GM19238 (cell line): ENCODE measurements around the gene DLGAP1.

Experiments
- DNase-seq: peaks from one replicate; pipeline ENCODE4 v3.0.0; 2011; ENCODE audit warnings: low spot score; ENCODE audit not compliant: insufficient read length

DLGAP1 gene

GRCh38 chr18:3645384-3646156 lies 809.5 kb downstream of the DLGAP1 start:
- no peak for DNase-seq

- no peak for DNase-seq
Observed at GRCh38 chr18:3634250-3634939, 820.7 kb downstream of the DLGAP1 start.

GRCh38 chr18:3631887-3632286 lies 823.2 kb downstream of the DLGAP1 start:
- DNase-seq: no peak

GRCh38 chr18:3626929-3627458 lies 828.1 kb downstream of the DLGAP1 start:
- no peak for DNase-seq

- DNase-seq: no peak
Observed at GRCh38 chr18:3625742-3626091, 829.4 kb downstream of the DLGAP1 start.

- no peak for DNase-seq
Observed at GRCh38 chr18:3624935-3625741, 830.0 kb downstream of the DLGAP1 start.

GRCh38 chr18:3624546-3624934 lies 830.6 kb downstream of the DLGAP1 start:
- DNase-seq: no peak

GRCh38 chr18:3623769-3624545 lies 831.1 kb downstream of the DLGAP1 start:
- no peak for DNase-seq

- no peak for DNase-seq
Observed at GRCh38 chr18:3620146-3621119, 834.7 kb downstream of the DLGAP1 start.

- no peak for DNase-seq
Observed at GRCh38 chr18:3619746-3620145, 835.4 kb downstream of the DLGAP1 start.

GRCh38 chr18:3619222-3619621 lies 835.9 kb downstream of the DLGAP1 start:
- no peak for DNase-seq

- no peak for DNase-seq
Observed at GRCh38 chr18:3616744-3617143, 838.4 kb downstream of the DLGAP1 start.

- DNase-seq: no peak
Observed at GRCh38 chr18:3616142-3616541, 839.0 kb downstream of the DLGAP1 start.

GRCh38 chr18:3615374-3615985 lies 839.6 kb downstream of the DLGAP1 start:
- DNase-seq: no peak

- DNase-seq: no peak
Observed at GRCh38 chr18:3612315-3612714, 842.8 kb downstream of the DLGAP1 start.

- DNase-seq: no peak
Observed at GRCh38 chr18:3611313-3612090, 843.6 kb downstream of the DLGAP1 start.

- DNase-seq: no peak
Observed at GRCh38 chr18:3610813-3611212, 844.3 kb downstream of the DLGAP1 start.

GRCh38 chr18:3610188-3610708 lies 844.9 kb downstream of the DLGAP1 start:
- DNase-seq: no peak

GRCh38 chr18:3608488-3608887 lies 846.6 kb downstream of the DLGAP1 start:
- DNase-seq: no peak
